IPS-NIHi11 (cell line): Measurements from ENCODE around the gene HDAC4.

Experiments used
- DNase-seq: peaks from one replicate; pipeline ENCODE4 v3.0.0; 2012; ENCODE audit warnings: mixed read lengths, low spot score

HDAC4 gene

DNA sequence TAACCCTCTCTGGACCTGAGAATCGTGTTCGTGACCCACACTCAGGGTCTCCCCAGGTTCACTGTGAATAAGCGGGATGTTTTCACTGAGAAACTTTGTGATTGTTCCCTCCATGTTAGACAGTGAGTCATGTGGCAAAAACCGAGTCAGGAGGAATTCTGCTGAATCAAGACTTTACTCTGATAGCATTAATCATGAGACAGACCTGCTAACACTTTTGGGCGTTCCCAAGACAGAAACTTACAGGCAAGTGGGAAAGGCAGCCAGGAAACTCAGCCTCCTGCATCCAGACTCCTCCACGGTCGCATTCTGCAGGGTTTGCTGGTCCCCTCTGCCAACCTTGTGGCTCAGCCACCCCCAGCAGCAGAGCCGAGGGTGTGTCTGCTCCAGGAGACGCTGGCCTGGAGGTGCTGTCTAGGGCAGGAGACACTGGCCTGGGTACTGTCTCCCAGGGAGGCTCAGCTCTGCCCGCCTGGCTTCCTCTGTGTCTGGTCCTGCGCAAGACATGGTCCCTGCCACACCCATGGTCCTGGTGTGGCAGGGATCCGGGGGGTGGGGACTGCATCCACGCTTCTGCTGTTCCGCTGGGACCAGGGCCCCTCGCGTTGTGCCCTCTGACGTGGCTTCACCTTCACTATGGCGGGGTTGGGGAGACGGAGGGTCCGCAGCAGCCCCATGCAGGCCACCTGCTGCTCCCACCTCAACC, 375.6 kb downstream of the HDAC4 start:
- no peak for DNase-seq

DNA sequence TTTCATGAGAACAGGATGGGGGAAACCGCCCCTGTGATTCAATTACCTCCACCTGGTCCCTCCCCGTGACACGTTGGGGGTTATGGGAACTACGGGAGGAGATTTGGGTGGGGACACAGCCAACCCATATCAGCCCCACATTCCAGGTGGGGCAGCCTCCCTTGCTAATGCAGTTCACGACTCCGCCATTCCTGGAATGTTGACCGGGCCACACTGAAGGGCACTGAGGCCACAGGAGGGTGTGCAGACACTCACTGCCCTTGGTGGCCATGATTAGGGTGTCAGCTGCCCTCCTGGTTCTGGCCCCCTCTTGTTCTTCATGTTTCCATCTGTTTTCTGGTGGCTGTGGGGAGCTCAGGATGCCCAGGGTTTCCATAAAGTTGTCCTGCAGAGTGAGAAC, 376.6 kb downstream of the HDAC4 start:
- no peak for DNase-seq

DNA sequence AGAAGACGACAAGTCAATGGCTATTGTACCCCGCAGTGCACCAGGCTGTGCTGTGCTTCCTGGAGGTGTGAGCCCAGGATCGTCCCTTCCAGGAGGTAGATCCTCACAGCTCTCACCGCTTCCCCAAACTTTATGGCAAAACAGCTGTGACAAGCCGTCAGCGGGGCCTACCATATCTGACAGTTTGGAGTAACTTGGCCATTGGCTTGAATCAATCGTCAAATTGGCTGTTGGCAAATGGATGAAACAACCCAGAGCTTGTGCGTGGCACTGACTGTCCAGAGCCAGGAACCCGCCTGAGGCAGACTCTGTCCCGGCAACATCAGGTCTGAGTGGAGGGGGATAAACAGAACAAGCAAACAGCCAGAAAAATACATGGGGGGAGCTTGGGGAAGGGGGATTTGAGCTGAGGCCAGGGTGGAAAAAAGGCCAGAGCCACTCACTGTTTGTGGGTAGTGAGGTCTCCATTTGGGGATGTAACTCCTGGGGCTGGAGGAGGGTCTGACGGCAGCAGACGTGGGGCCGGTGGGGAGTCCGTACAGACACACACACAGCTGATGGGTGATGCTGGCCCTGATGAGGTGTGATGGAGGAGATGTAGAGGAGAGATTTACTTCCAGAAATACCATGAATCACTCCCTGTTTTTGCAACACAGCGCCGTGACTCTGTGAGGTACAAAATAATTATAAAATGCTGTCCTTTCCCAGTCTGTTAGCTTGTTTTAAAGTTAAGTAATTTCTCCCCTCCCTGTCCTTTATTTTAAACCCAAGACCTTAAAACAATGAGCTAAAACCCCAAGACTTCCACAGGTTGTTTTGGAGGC, 378.2 kb downstream of the HDAC4 start:
- no peak for DNase-seq

DNA sequence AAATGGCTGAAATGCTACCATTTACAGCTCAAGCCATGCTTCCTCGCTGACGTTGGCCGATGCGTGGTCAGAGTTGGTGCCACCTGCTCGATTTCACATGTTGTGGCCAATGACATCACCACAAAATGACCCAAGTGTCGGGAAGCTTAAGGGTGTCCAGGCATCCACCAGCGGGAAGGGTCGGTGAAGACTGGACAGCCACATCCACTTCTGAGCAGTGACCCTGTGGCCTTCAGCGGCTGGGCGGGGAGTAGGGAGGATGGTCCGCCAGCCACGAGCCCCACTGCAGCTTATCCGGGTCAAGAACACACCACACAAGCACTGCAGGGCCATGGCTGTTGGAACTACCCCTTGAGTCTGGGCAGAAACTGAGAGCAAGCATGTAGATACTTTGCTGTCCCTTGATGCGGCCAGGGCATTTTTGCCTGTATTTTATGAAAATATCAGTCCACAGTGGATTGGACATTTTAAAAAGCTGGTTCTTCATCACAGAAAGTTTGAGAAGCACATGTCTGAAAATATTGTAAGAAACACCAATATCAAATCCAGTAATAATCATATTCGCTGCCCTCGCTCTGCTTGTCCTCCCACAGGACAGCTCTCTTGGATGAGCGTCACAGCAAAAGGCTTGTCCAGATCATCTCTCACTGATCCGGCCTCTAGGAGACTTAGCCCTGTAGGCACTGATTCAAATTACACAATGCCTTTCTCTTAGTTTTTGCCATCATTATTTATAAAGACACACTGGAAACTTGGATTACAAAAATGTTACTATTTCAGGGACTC, 379.0 kb downstream of the HDAC4 start:
- DNase-seq: no peak

DNA sequence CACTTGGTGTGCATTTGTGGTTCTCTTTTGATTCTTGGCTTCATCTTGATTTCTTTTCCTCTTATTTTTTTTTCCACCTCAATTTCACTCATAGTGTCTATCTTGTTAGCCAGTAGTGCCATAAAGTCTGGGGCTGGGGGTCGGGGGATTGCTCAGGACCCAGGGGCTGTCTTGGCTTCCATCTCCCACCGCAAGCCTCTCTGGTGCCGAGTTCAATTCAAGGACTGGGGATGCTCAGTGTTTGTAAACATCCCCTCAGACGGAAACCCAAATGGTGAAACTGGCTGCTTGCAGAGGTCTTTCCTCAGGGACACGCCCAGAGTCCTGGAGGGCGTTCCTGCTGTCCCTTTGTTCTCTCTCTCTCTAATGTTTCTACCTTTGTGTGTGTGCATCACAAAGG, 379.6 kb downstream of the HDAC4 start:
- DNase-seq: no peak

DNA sequence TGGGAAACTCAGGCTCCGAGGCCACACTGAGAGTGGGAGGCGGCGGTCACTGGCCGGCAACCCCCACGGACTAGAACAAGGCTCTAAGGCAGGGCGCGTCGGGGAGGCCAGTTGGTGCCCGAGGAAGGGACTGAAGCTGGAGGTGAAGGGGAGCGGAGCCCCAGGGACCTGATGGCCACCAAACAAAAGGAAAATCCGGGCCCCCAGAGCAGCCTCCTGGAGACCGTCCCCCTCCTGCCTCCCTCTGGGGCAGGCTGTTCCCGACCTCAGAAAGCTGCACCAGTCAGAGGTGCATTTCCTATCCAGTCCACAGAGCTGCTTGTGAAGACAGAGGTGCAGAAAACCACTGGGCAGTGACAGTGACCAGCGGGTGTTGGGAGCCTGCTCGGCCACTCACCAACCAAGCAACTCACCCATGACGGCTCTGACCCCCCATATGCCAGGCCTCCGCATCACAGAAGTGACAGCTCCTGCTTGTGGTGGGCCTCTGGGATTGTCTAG, 380.2 kb downstream of the HDAC4 start:
- no peak for DNase-seq

DNA sequence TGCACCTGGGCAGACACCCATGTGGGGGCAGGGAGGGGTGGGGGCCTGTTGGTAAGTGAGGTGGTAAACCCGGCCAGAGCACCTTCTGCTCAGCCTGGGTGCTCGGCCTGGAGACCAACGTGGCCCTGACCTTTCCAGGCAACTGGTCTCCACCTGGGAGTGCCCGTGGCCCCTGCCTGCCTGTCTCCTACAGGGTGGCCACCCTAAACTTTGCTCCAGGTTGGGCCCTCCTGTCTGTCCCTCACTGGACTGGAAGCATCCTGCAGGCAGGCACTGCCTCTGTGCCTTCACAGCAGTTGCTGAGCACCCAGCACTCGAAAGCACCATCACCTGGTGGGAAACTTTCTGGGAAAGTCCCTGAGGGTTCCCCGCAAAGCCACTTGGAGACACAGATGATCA, 381.6 kb downstream of the HDAC4 start:
- DNase-seq: no peak

DNA sequence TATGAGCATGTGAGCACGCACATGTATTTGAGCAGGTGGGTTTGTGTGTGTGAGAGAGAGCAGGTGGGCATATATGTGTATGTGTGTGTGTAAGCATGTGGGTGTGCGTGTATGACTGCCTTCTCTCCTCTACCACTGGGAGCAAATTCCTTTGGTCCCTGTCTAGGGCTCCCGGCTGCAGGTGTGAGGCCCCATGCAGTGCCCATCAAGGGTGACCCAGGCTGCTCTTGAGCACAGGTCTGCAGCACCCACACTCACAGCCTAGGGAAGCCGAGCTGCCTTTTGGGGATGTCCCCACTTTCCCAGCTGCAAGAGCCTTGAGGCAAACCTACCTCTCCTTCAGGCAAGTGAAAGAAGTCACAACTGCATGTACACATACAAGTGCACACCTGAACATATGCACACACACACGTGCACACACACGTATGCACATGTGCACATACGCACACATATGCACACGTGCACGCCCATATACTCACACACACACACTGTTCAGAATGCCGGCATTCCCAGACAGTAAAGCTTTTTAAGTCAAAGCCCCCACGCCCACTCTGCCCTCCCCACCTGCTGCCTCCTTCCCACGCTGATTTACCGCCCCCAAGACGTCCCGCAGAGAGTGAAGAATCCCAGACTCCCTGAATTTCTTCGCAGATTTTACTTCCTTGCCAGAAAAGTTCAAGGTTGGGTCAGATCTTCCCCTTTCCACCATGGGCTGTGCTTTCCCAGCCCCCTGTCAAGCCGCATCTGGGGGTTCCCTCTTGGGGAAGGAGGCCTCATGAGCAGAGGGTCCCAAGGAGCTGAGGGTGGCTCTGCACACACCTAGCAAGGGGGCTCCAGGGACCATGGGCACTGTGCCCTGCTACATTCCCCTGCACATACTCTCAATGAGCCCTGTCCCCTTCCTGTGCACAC, 382.3 kb downstream of the HDAC4 start:
- DNase-seq: no peak

DNA sequence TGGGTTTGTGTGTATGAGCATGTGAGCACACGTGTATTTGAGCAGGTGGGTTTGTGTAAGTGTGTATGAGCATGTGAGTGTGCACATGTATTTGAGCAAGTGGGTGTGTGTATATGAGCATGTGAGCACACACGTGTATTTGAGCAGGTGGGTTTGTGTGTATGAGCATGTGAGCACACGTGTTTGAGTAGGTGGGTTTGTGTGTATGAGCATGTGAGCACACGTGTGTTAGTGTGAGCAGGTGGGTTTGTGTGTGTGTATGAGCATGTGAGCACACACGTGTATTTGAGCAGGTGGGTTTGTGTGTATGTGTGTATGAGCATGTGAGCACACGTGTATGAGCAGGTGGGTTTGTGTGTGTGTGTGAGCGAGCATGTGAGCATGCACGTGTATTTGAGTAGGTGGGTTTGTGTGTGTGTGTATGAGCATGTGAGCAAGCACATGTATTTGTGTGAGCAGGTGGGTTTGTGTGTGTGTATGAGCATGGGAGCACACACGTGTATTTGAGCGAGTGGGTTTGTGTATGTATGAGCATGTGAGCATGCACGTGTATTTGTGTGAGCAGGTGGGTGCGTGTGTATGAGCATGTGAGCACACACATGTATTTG, 383.2 kb downstream of the HDAC4 start:
- DNase-seq: no peak

DNA sequence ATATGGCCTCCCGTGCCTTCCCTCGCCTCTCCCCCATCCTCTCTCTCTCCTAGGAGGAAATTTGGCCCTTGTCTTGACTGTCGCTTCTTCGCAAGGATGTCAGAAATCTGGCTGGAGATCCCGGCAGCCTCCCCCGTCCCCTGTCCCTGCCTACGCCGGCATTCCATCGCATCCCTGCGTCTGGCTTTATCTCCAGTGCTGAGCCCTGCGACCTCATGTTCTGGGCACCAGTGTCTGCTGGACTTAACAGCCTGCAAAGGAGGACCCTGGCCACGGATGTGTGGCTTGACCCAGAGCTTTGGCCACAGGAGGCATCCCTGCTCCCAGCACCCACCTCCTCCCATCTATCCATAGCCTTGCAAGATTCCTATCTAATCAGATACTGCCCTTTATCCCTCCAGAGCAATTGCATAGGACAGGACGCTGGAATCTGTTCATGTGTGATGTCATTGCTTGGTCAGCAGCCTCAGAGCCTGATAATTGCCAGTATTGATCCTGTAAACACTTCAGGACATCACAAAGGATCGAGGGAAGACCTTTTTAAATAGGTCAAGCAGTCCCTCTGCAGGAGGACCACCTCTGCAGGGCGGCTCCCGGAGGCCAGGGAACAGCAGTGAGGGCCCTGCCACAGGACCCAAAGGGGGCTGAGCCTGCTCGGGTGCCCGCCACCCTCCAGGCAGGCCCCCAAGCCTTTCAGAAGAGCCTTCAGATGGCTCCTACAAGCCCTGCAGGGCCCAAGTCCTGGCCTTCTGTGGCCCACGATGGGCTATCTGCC, 384.7 kb downstream of the HDAC4 start:
- DNase-seq: no peak

DNA sequence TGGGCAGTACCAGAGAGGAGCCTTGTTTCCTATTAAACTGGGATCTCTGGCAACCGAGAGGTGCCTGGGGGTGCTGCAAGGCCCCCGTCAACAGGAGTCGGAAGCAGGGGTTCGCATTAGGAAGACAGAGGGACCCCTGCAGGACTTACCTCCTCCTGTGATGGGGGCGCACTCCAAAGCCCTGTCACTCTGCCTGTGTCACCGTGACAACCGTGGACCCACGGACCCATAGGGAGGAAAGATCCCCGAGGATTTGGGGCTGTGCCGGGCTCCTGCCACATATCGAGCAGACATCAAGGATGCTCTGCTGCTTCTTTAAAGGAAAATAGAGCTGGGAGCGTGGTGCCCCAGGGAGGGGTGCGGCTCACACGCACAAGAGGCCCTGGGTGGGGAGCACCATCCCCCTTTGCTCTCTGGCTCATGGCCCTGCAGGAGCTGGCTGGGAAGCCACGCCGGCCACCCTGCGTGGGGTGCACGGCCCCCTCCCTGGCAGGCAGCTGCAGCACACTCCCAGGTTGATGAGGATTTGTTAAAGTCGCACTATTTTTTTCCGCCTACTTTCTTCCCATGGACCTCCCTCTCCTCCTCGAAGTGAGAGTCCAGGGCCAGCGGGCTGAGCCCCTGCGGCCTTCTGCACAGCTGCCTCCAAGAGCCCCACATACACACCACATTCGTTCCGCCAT, 385.5 kb downstream of the HDAC4 start:
- no peak for DNase-seq

DNA sequence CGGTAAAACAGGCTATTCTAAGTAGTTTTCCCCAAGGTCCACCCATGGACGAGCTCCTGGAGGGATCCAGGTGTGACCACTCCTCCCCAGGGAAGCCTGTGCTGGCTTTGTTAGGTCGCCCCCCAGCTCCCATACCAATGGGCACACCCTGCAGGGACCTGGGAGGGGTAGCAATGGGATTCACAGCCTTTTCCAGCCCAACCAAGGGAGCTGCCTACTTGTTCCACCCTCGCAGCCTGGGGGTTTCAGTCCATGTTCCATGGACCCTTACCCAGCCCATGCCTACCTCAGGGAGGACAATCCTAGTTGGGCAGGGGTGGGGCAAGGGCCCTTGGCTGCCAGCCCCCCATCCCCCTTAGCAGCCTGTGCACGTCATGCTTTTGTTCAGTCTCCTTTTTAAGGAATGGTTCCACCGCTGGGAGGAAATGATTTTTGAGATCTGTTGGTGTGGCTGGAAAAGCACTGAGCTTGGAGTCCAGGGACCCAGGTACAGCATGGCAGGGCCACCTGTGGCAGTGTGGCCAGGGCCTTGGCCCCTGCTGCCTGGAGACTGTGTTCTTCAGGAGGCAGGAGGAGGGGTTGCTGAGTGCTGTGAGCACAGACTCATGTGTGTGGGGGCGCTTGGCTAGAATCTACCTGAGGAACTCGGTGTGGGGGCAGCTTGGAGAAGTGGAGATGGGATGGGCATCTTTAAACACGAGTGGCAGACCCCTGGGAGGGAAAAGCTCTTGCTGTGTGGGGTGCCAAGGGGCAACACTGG, 386.2 kb downstream of the HDAC4 start:
- DNase-seq: no peak

DNA sequence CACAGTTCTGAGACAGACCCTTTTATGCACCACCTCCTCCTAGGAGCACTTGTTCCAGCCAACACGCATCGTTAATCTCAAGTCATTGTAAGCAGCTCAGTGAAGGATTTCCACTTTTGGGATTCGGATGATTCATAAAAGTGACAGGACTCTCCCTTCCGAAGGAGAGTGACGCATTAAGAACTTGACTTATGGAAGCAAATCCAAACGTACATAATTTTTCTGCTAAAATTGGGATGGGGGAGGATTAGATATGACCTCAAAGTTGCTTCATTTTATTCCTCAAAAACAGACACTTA, 387.2 kb downstream of the HDAC4 start:
- DNase-seq: no peak

DNA sequence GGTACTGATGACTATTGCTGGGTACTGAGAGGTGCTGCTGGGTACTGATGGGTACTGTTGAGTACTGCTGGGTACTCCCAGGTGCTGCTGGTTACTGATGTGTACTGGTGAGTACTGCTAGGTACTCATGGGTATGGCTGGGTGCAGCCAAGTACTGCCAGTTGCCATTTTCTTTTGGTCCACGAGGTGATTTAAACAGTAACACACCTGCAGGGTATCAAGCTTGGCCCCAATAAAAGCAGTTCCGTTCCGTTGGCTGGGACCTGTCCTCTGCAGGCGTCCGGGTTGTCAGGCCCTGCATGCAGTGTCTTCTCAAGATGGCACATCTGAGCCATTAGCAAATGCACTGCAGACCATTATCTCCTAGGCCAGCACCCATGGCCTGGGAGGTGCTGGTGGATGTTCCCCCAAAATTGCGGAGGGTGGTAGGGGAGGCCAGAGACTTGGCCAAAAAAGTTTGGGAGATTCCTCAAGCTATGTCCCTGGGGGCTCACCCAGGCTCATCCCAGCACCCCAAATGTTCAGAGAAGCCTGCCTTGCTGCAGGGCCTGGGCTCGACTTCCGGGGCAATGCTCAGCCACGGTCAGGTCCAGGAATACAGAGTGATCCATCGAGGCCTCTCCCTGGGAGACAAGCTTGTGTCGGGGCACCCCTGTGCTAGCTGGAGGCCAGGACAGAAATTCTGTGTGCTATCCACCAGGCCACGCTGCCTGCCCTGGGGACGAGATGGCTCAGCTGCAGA, 387.7 kb downstream of the HDAC4 start:
- no peak for DNase-seq

DNA sequence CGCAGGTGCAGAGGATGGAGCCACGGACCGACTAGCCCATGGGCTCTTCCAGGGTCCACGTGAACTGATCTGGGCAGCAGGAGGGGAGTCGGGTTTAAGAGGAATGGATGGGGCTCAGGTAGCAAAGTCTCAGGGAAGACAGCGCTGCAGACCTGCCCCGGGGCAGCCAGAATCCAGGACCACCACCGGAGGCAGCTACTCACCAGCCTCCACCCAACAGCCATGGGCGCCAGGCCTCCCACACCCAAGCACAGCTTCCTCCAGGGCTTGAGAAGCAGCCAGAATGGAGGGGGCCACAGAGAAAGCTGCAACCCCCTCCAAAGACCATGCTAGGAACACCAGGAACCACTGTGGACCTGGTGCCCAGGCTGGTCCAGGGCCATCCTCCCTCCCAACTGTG, 388.6 kb downstream of the HDAC4 start:
- no peak for DNase-seq

DNA sequence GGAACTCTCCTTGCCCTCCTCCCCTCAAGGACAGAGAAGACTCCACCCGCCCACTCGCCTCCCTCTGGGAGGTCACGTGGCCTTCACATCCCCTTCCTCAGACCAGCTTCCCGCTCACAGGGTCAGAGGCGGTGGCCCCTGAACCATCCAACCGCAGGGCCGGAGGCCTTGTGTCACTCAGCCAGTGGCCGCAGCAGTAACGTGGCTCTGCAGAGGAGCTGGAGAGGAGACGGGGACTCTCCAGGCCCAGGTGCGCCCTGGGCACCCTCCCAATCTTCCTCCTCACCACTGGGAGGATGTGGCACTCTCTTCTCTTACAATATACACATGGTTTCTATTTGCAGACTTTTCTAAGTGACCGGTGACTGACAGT, 391.2 kb downstream of the HDAC4 start:
- no peak for DNase-seq

DNA sequence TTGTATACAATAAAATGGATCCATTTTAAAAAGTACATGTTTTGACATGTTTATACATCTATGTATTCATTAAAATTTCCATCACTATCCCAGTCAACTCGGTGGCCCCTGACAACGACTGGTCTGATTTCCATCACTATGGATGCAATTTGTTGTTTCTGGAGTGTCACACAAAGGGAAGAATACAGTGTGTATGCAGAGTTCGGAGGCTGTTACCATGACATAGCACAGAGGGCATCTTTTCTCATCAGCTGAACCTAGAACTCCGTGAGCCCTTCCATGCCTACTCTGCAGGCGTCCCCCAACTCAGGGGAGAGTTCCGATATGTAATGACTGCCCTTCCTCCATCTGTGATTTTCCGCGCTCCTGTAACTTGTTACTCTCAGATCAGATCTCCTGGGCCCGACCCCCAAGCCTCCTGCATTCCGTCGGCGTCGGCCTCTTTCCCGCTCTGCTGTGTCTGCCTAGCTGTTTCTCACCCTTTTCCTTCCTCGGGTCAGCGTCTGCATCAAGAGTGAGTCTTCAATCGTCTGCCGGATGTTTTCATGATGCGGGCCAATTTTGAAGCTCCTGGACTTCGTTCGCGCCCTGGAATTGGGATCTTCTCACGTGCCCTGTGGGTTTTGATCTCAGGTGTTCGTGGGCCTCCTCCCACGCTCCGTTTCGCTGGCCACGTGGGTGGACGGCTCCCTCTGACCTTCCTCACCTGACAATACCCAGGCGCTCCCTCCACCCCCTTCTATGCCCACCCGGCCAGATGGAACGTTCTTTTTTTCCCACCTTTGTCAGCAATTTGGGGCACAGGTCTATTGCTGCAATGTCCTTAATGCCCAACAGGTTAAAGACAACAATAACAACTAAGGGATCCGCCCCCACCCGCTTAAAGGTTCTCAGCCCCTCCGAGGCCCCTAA, 391.9 kb downstream of the HDAC4 start:
- DNase-seq: no peak

DNA sequence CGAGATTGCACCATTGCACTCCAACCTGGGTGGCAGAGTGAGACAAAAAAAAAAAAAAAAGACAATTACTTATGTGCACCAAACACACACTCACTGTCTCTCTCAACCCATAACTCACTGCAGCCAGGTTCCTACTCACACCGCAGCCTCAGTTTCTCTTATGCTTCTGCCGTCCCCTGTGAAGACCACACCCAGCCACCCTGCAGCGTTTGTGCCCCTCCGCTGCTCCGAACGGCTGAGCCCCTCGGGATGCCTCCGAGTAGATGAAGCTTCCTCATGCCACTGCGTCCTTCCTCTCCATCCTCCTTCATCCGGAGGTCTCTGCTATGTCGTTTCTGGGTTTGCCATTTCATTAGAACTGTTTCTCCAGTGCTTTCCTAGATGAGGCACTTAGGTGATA, 392.8 kb downstream of the HDAC4 start:
- DNase-seq: no peak
